Activated CD4-positive, alpha-beta T cell treated with anti-CD3 and anti-CD28 coated beads, Interleukin-10, Interleukin-2, amounts not matched to agents 100 ng/mL and 50 ng/mL, durations not matched to agents 16 hours and 8 hours (primary cell): Measurements from ENCODE around the gene USP34.

Source experiments
- DNase-seq: peaks from one replicate; pipeline ENCODE4 v3.0.0-alpha.2; 2020

Gene USP34

DNA sequence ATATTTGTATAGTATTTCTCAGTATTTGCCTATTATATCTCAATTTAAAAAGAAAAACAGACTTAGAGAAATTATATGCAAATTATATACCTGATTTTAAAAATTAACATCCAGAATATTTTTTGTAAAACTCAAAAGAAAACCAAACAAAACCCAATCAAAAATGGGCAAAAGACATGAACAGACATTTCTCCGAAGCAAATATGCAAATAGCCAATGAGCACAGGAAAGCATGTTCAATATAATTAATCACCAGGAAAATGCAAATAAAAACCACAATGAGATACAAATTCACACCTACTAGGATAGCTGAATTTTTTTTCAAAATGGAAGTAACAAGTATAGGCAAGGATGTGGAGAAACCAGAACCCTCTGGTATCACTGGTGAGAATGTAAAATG is 108.0 kb downstream of the USP34 start:
- no peak for DNase-seq

DNA sequence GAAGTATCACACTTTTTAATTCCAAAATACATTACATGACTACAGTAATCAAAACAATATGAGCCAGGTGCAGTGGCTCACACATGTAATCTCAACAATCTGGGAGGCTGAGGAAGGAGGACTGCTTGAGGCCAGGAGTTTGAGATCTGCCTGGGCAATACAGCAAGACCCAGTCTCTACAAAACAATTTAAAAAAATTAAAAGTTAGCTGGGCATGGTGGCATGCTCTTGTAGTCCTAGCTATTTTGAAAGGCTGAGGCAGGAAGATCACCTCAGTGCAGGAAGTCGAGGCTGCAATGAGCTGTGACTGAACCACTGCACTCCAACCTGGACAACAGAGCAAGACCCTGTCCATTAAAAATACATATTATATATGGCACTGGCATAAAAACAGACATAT is 109.8 kb downstream of the USP34 start:
- no peak for DNase-seq

GRCh38 chr2:61359058-61359457 is 111.8 kb downstream of the USP34 start:
- DNase-seq = no peak

DNA sequence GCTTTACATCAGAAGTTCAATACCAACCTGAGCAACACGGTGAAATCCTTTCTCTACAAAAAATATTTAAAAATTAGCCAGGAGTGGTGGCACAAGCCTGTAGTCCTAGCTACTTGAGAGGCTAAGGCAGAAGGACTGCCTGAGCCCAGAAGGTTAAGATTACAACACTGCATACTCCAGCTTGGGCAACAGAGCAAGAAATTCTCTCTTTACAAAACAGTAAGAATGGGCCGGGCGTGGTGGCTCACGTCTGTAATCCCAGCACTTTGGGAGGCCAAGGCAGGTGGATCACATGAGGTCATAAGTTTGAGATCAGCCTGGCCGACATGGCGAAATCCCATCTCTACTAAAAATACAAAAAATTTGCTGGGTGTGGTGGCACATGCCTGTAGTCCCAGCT is 113.2 kb downstream of the USP34 start:
- DNase-seq = no peak

DNA sequence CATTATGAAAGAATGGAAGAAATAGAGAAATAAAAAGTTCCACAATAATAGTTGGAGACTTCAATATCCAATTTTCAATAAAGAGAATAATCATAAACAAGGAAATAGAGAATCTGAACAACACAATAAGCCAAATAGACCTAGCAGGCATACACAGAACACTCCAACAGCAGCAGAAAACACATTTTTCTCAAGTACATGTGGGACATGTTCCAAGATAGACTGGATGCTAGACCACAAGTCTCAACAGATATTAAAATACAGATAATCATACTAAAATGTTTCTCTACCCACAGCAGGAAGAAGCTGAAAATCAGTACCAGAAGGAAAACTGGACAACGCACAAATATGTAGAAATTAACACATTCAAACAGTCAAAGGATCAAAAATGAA is 113.9 kb downstream of the USP34 start:
- no peak for DNase-seq

DNA sequence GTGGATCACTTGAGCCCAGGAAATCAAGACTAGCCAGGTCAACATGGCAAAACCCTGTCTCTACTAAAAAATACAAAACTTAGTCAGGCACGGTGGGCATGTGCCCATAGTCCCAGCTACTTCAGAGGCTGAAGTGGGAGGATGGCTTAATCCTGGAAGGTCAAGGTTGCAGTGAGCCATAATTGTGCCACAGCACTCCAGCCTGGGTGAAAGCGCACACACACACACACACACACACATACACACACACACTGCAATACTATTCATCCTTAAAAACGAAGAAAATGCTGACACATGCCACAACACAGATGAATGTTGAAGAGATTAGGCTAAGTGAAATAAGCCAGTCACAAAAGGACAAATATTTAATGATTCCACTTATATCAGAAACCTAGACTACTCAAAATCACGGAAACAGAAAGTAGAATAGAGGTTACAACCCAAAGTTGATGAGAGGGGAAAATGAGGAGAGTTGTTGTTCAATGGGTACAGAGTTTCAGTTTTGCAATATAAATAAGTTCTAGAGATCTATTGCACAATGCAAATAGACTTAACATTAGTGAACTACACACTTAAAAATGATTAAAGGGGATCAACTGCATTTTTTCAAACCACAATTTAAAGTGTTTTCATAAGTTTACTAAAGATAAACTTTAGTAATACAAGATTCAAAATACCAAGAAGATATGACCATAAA is 114.5 kb downstream of the USP34 start:
- DNase-seq = no peak

DNA sequence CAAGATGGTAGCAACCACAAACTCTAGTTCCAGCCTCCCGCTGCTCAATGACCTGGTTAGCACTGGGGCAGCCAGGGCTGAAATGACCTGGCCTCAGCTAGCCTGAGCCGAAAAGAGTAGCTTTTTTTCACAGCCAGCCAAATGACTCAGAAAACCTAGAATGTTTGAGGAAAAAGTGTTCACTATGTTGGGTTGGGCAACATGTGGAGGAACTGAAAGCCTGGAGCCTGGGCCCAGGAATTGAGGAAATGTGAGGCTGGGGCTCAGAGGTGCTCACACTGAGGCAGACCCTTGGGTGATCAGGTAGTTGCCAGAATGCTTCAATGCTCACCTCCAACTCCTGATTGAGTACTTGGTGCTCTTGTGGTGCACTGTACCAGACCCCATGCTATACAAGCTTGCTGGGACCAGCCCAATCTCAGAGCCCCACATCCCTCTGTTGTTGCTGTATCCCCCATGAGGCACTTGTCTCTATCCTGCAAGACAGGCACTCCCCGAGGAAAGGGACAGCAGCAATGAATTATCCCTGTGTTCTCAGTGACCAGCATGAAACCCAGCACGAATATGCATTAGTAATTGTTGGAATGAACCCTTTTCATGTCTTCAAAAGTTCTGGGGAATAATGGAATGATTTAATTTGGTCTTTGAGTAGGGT is 116.2 kb downstream of the USP34 start:
- DNase-seq = no peak

- DNase-seq = no peak
Measured at GRCh38 chr2:61353909-61354308, 117.0 kb downstream of the USP34 start.

DNA sequence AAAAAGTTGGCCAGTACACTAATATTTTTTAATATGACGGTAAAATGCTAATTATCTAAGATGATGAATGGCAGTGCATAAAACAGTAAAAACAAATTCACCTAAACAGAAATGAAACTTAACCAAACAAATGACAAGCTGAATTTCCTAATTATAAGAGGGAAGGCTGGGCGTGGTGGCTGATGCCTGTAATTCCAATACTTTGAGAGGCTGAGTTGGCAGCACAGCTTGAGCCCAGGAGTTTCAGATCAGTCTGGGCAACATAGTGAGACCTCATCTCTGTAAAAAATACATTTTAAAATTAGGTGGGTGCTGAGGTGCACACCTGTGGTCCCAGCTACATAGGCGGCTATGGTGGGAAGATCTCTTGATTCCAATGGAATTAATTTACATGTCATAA is 120.1 kb downstream of the USP34 start:
- DNase-seq = no peak

DNA sequence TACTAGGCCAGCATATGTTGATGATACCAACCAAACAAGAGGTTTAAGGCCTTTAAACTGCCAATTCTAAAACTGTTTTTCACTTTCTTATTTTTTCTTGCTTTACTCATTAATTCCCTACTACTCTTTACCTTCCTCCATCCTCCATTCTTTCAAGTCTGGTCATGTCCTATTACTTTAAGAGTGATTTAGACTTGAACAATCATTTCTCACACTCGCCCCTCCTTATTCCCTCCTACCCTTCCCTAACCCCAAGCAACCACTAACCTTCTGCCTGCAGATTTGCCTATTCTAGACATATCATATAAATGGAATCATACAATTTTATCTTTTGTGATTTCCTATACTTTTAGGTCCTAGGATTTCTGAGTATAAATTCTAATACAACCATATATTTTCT is 127.7 kb downstream of the USP34 start:
- DNase-seq = no peak

- no peak for DNase-seq
Measured at GRCh38 chr2:61340242-61340641, 130.6 kb downstream of the USP34 start.

DNA sequence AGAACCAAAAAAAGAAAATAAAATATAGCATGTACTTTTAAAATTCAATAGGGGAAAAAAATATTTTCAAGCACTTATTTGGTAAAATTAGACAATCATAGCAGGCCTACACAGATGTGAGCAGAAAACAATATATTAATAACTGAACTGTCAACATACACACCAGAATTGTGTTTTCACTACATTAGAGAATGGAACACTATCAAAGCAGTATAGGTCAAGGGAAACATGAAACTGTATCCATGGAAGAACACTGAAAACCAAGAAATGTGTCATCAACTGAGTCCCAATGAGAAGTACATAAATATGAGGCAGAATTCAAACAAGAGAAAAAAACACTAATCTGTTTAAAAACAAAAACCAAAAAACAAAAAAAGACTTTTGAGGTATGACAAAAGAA is 132.4 kb downstream of the USP34 start:
- no peak for DNase-seq

GRCh38 chr2:61335187-61335586 is 135.7 kb downstream of the USP34 start:
- no peak for DNase-seq

GRCh38 chr2:61334466-61334865 is 136.4 kb downstream of the USP34 start:
- no peak for DNase-seq

GRCh38 chr2:61328707-61329251 is 142.1 kb downstream of the USP34 start:
- DNase-seq = peak; percentile 63

DNA sequence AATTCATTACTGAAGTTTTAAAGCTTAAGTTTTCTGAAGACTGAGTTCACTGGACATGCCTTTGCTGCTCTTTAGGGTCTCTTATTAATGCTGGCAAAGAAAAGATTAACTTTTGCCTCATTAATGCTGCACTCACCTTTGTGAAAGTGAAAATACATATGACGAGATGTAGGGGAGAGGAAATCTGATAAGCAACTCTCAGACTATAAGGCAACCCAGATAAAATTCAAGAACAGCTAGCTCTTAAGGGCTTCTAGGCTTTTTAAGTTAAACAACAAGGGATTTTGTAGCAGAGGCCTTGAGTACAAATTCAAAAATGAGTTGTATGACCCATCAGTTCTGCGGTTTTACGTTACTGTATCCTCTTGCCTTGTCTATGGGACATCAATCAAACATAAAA is 143.7 kb downstream of the USP34 start:
- DNase-seq = peak; percentile 17

DNA sequence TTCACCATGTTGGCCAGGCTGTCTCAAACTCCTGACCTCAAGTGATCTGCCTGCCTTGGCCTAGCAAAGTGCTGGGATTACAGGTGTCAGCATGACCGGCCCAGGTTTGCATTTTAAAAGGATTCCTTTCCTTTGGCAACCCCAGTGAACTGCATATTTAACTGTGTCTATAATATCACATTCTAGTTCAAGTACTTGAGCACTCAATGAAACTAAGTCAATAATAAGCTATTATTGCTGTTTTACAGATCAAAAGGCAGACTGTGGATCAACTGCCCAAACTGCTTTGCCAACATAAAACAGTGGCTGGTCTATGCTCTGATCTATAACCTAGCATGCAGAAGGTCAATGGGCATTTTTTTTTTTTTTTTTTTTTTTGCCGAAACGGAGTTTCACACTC is 144.5 kb downstream of the USP34 start:
- no peak for DNase-seq

- no peak for DNase-seq
Measured at GRCh38 chr2:61320181-61320580, 150.7 kb downstream of the USP34 start.

DNA sequence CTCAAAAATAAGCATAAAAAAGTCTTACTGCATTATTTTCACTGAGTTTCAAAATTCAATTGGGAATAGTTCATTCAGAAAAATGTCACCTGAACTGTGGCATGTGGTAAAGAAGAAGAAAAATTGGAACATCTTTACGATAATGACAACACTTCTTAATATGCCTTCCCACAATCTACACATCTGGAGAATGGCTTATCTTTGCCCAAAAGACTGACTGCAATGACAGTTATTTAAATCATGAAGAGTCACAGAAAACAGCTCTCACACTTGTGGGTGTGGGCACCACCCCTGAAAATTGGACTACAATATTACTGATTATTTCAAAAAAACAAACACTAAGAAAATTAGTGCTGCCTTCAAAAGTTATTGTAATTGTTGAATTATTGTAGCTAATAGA is 152.3 kb downstream of the USP34 start:
- DNase-seq = no peak

GRCh38 chr2:61295981-61296380 is 174.9 kb downstream of the USP34 start:
- no peak for DNase-seq

DNA sequence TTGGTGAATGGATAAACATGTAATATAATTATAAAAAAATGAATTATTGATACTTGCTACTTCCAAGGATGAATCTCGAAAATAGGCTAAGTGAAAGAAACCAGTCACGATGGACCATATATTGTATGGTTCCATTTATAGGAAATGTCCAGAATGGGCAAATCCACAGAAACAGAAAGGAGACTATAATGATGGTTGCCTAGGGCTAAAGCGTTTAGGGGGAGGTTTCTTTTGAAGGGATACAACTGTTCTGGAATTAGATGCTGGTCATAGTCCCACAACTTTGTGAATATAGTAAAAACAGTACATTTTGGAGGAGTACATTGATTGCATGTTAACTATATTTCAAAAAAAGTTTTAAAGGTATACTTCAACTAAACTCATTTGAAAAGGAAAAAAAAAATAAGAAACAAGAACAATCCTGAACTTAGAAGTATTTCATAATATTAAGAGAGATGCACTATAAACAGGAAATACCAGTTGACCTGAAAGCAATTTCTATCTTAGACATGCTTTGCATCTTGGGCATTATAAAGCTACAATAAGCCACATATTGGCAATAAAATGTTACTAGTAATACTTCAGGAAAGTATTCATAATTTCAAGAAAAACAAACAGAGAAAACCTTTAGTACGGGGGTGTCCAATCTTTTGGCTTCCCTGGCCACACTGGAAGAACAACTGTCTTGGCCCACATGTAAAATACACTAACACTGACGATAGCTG is 178.9 kb downstream of the USP34 start:
- DNase-seq = no peak

DNA sequence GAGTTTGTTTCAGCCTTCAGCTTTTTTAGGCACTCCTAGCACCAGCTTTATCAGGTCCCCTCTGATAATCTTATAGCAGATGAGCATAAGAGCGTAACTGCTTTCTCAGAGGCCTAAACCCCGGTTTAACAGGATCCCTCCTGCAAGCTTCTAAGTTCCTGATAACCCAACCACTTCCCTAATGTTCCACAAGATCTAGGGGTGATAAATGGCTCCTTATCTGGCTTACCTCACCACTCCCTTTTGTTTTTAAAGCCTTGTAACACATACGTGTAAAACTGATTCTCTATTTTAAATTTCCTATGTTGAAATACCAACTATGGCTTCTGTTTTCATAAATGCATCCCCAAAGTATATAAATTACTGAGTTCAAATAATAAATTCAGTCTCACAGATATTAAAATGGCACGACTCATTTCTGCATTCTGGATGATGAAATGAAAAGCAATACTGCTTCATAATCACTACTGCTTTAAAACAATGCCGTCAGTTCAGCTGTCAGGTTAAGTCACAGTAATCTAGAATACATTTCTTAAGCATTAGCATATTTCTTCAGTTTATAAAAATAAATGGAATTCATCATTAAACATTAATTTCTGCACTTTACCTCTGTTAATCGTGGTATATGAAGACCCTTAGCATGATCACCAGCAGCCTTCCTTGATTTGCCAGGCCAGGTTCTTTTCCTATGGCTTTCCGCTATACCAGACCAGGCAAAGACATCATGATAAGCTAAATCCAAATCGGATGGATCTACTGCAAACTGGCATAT is 182.6 kb downstream of the USP34 start:
- no peak for DNase-seq

GRCh38 chr2:61287254-61287653 is 183.6 kb downstream of the USP34 start:
- no peak for DNase-seq
